LNCaP clone FGC (cell line): ENCODE data around the gene GMCL1.

ENCODE experiments used
- DNase-seq: peaks from one replicate; pipeline ENCODE4 v3.0.0-alpha.2; 2011; ENCODE audit warnings: low read depth
- H3K4me3 ChIP-seq: 2 replicates; pipeline ENCODE4 v1.5.1; 2011; ENCODE audit warnings: mild to moderate bottlenecking, low read depth, low read length, control low read depth
- TF ChIP-seq, protein P1 (sequence below): IDR thresholded peaks from 2 replicates; pipeline ENCODE4 v1.5.1; 2012; ENCODE audit warnings: mild to moderate bottlenecking; ENCODE audit not compliant: control insufficient read depth, insufficient read depth; ENCODE audit errors: extremely low read depth

Gene GMCL1

DNA sequence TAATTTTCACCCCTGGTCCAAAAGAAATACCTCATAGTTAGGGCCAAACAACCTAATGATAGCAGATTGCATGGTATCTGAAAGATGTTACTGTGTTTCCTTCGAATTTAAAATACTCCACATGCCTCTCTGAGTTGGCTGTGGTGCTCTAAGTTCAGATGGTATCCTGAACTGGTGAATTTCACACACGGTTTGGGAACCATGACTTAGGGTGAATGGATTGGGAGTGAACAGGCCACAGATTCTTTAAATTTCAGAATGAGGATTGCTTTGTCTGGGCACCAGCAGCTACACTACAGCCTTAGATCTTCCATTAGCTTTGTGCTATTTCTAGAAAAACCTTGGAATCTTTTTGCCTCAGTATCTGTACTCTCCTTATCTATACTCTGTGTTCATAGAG, 6.2 kb downstream of the GMCL1 start:
- TF ChIP-seq, protein P1, sequence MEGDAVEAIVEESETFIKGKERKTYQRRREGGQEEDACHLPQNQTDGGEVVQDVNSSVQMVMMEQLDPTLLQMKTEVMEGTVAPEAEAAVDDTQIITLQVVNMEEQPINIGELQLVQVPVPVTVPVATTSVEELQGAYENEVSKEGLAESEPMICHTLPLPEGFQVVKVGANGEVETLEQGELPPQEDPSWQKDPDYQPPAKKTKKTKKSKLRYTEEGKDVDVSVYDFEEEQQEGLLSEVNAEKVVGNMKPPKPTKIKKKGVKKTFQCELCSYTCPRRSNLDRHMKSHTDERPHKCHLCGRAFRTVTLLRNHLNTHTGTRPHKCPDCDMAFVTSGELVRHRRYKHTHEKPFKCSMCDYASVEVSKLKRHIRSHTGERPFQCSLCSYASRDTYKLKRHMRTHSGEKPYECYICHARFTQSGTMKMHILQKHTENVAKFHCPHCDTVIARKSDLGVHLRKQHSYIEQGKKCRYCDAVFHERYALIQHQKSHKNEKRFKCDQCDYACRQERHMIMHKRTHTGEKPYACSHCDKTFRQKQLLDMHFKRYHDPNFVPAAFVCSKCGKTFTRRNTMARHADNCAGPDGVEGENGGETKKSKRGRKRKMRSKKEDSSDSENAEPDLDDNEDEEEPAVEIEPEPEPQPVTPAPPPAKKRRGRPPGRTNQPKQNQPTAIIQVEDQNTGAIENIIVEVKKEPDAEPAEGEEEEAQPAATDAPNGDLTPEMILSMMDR, result no peak
- DNase-seq, result no peak
- no peak overlapping the region for H3K4me3 ChIP-seq

DNA sequence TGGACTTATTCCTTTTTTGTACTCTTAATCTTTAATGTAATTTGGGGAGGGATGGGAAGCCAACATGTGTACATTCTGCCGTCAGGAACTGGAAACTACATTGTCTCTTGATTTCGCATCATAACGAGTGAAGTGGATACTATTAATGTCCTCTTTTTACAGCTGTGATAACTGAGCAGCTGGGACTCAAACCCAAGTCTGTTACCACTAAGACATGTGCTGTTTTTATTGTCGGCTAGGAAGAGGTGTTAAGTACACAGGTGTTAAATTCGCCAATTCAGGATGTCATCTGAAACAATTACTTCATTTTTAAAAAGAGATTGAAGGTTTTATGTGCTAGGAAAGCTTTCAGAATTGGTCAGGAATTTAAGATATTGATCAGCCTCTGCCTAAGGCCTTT, 6.9 kb downstream of the GMCL1 start:
- no peak overlapping the region for H3K4me3 ChIP-seq
- DNase-seq, result no peak
- TF ChIP-seq, protein P1, result no peak

DNA sequence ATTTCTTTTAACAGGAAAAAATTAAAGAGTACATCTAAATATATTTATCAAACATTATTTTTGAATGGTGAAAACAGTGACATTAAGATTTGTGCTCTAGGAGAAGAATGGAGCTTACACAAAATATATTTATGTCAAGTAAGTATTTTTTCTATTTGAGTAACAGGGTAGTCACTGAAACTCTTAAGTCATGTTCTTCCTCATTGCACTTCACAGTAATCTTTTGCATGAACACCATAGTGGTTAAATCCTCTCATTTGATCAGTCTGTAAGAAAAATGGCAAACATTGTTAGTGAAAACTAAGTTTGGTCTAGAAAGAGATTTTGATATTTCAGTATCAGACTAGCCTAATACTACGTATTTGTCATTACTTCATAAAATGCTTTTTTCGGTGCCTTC, 8.1 kb downstream of the GMCL1 start:
- DNase-seq, result no peak
- no peak overlapping the region for H3K4me3 ChIP-seq
- TF ChIP-seq, protein P1, result no peak

DNA sequence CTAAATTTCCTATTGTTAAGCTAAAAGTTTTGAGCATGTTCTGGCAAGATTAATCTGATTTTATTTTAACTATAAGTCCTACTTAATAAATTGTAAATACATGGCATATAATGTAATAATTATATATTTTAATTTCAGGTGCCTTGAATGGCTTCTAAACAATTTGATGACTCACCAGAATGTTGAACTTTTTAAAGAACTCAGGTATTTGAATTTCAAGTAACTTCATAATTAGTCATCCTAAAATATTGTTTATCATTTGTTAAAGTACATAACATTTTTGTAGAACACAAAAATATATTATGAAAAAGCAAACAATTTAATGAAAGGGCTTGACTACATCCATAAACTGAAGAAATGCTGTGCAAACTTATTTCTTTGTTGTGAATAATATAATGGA, 14.5 kb downstream of the GMCL1 start:
- no peak overlapping the region for H3K4me3 ChIP-seq
- DNase-seq, result no peak
- TF ChIP-seq, protein P1, result no peak

DNA sequence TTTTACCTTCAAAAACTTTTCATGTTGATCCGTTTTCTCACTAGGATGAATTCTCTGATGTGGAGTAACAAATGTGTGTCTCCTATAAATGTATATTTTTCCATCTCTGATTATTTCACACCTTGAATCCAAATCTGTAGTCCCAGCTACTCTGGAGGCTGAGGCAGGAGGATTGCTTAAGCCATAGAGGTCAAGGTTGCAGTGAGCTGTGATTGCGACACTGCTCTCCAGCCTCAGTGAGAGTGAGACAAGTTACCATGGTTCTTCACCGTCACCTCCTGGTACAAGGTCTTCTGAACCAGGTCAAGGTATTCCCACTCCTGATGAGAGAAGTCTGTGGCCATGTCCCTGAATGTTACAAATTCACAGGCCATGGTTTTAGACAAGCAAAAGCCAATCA, 15.1 kb downstream of the GMCL1 start:
- TF ChIP-seq, protein P1, result no peak
- no peak overlapping the region for H3K4me3 ChIP-seq
- DNase-seq, result no peak

DNA sequence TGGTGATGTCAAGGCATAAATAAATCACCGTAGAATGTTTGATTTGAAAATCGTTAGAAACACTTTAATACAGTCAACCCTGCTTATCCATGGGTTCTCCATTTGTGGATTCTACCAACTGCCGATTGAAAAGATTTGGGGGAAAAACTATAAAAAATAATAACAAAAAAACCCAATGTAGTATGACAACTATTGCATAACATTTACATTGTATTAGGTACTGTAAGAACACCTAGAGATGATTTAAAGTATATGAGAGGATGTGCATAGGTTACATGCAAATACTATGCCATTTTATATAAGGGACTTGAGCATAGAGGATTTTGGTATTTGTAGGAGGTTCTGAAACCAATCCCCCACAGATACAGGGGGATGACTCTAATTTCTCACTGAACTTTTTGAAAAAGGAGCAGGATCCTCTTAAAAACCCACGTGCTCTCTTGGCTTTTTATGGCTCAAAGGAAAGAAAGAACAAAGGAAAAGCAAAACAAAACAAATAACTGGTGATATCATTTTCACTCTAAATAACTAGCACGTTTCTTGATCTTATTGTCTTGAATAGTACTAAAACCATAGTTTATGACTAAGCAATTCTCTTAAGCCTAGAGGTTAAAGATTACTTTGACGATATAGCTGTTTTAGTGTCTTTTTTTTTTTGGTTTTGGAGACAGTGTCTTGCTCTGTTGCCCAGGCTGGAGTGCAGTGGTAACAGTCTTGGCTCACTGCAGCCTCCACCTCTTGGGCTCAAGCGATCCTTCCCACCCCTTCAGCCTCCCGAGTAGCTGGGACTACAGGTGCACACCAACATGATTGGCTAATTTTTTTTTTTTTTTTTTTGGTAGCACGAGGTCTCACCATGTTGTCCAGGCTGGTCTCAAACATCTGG, 17.0 kb downstream of the GMCL1 start:
- DNase-seq, result no peak
- no peak overlapping the region for H3K4me3 ChIP-seq
- TF ChIP-seq, protein P1, result no peak

DNA sequence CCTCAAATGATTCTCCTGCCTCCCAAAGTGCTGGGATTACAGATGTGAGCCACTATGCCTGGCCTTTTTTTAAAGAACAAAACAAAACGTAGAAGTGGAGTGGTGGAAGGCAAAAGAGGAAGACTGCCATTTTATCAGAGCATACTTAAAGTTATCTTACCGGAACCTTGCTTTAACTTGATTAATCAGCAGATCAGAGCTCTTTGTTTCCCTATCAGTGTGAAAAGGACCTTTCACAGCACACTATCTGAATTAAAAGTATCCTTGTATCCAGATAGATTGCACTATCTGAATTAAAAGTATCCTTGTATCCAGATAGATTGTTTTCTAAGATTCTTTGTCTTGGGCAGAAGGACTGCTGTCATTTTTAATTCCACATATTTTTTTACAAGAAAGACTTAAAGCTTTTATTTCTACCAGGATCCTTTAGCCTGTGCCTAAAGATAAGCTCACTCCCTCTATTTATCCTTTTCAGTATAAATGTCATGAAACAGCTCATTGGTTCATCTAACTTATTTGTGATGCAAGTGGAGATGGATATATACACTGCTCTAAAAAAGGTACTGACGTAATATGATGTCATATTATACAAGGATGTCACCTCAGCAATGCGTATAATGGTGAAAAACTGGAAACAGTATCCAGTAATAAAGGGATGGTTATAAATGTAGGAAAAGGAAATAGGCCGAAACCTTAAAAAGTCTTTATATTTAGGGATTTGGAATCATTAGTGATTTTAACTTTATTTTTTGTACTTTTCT, 17.8 kb downstream of the GMCL1 start:
- DNase-seq, result no peak
- H3K4me3 ChIP-seq, result no peak overlapping the region
- TF ChIP-seq, protein P1, result no peak
